Globus pallidus (tissue), 1 donor: ENCODE data around the gene HDLBP.
"Not testable (repeated sequence)": the region's sequence is repeated elsewhere in the genome, so short reads cannot be mapped to it uniquely, and the experiment has no call there.

Experiments
- DNase-seq: peaks from one replicate; pipeline ENCODE4 v3.0.0-alpha.2; 2015; ENCODE audit warnings: low spot score

The HDLBP gene

GRCh38 chr2:241302759-241303651, 12.5 kb downstream of the HDLBP start:
- DNase-seq: no peak

GRCh38 chr2:241302083-241302482, 13.4 kb downstream of the HDLBP start:
- DNase-seq: no peak

- no peak for DNase-seq
These were observed 15.5 kb downstream of the HDLBP start for GRCh38 chr2:241300000-241300399.

GRCh38 chr2:241298673-241299072, 16.8 kb downstream of the HDLBP start:
- DNase-seq: no peak

- no peak for DNase-seq
These were observed 18.7 kb downstream of the HDLBP start for GRCh38 chr2:241296767-241297166.

GRCh38 chr2:241295326-241296095, 20.0 kb downstream of the HDLBP start:
- no peak for DNase-seq

- not testable (repeated sequence) for DNase-seq
These were observed 22.1 kb downstream of the HDLBP start for GRCh38 chr2:241293378-241293797.

GRCh38 chr2:241291977-241292376, 23.5 kb downstream of the HDLBP start:
- DNase-seq: no peak

GRCh38 chr2:241291153-241291552, 24.3 kb downstream of the HDLBP start:
- no peak for DNase-seq

- no peak for DNase-seq
These were observed 25.9 kb downstream of the HDLBP start for GRCh38 chr2:241289597-241289996.

GRCh38 chr2:241289053-241289452, 26.4 kb downstream of the HDLBP start:
- DNase-seq: no peak

- DNase-seq: no peak
These were observed 27.1 kb downstream of the HDLBP start for GRCh38 chr2:241288324-241288888.

- no peak for DNase-seq
These were observed 29.0 kb downstream of the HDLBP start for GRCh38 chr2:241286348-241287090.

GRCh38 chr2:241285596-241285995, 29.9 kb downstream of the HDLBP start:
- no peak for DNase-seq

- no peak for DNase-seq
These were observed 32.9 kb downstream of the HDLBP start for GRCh38 chr2:241282555-241282954.

- no peak for DNase-seq
These were observed 35.2 kb downstream of the HDLBP start for GRCh38 chr2:241280291-241280690.

GRCh38 chr2:241279828-241280227, 35.6 kb downstream of the HDLBP start:
- DNase-seq: no peak

GRCh38 chr2:241279413-241279812, 36.1 kb downstream of the HDLBP start:
- DNase-seq: no peak

- not testable (repeated sequence) for DNase-seq
These were observed 37.2 kb downstream of the HDLBP start for GRCh38 chr2:241278306-241278705.

GRCh38 chr2:241275910-241276309, 39.6 kb downstream of the HDLBP start:
- DNase-seq: no peak

GRCh38 chr2:241275504-241275903, 40.0 kb downstream of the HDLBP start:
- no peak for DNase-seq

- DNase-seq: no peak
These were observed 41.3 kb downstream of the HDLBP start for GRCh38 chr2:241274127-241274526.
